ENCODE data around the gene ZNF501.
A peak's percentile ranks its signal among the peaks of the same experiment; 100 is the strongest.

The ZNF501 gene

DNA sequence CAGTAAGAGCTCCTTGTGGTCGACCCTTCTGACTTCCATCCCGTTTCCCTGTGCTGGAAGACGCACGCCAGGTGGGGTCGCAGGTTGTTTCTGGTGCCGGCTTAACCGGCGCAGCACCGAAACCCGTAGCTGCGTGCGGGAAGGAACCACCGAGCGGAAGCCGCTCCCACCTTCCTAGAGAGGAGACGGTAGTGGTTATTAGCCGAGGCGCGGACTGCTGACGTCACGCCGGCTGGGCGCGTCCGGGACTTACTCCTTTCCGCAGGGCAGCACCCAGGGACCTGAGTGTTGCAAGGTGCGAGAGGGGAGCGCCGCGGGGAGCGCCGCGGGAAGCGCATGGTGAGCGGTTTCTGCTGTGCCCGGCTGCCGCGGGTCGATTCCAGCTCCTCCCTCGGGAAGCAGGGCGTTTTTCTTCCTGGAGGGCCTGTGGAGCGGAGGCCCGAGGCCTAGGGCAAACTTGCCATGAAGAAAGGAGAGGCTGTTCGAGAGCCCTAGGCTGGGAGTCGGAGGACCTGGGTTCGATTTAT, at the start of gene ZNF501:
TSS of gene ZNF501 (plus strand) at position 252 of the 527 bp plus-strand sequence. CDS start 4,787 bp downstream, outside the sequence.
- DNase-seq, result peak; percentile 92

DNA sequence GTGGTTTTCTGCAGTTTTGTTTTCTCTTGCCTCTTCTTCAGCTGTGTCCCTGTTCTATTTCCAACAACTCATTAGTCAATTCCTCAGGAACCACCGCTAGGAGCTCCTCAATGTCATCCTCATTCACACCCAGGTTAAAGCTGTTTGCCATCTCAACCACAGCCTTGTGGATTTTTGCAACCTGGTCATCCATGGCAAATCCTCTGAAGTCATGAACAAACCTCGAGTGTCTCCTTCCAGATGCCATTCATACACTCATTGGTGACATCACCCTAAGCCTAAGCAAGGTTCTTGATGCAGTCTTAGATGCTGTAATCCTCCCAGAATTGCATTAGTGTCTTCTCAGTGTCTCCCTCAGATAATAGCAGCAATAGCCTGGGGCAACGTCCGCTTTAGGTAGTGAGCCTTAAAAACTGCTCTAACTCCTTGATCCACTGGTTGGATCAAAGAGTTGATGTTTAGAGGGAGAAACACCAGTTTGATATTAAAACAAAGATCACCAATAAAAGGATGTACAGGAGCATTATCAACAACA, 48.4 kb upstream of the ZNF501 start:
- DNase-seq, result no peak

DNA sequence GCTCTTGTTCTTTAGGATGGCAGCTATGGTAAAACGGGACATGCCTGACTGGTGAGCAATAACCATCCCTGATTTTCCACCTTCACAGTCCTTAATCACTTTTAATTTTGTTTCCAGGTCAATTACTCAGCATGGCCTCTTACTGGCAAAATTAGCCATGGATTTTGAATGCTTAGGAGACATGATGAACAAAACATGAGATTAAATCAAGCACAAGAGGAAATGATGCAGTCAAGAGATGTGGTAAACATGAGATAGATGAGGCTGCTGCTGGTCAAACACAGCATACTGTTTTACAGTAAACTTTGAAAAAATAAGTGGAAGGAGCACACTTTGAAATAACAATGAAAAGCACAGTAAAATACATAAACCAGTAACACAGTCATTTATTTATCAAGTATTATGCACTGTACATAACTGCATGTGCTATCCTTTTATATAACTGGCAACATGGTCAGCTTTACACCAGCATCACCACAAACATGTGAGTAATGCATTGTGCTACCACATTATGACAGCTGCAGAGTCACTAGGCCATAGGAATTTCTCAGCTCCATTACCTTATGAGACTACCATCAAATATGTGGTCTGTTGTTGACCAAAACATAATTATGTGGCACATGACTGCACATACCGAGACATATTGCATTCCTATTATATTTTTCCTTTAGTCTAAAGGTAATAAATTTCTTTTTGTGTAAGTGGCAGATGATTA, 47.1 kb upstream of the ZNF501 start:
- DNase-seq, result peak; percentile 31

DNA sequence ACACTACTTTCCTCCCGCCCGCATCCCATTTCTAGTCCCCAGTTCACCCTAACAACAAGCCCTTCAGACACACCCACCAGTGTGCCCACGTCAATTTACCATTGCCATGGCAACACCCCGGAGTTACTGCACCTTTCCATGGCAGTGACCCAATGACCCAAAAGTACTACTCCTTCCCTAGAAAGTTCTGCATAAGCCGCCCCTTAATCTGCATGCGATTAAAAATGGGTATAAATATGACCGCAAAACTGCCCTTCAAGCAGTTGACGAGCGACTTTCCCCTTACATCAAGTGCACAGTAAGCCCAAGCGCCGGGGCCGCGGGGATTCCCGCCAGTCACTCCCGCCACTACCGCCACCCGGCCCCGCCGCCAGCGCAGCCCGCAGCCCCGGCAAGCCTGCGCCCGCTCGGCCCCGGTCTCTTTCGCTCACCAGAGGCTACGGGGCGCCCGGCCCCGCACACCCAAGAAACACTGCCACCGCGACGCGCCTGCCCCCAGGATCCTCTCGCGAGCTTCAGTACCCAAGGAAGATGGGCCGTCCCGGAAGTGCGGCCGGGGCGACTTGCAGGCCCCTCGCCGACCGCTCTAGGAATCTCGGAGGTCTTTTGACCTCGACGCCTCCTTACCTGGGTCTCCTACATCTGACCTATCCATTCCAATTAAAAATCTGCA, 44.2 kb upstream of the ZNF501 start:
- peak; percentile 81 for DNase-seq

DNA sequence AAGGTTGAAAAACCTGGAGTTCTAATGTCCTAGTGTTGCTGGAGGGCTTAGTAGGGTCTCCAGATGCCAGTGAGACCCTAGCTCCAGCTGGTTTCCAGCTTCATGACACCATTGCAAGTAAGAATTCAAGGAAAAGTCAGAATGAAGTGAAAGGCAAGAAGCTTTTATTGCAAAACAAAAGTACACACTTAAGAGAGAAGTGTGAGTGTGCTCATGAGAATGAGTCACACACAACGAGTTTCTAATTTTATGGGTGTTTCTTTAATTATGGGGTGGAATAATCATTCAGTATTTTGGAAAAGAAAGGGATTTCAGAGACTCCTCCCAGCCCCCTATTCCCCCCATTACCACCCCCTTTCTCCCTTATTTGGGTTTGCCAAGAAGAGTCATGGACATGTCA, 41.5 kb upstream of the ZNF501 start:
- no peak for DNase-seq

GRCh38 chr3:44712455-44713075, 16.9 kb upstream of the ZNF501 start, which contains the start of gene ZNF502:
Gene ZNF502, plus strand, starts transcription at chr3:44712660. Its CDS starts 7,602 bp downstream, at chr3:44720262.
- peak; percentile 88 for DNase-seq

GRCh38 chr3:44721231-44722102, 8.0 kb upstream of the ZNF501 start:
- DNase-seq, result no peak

DNA sequence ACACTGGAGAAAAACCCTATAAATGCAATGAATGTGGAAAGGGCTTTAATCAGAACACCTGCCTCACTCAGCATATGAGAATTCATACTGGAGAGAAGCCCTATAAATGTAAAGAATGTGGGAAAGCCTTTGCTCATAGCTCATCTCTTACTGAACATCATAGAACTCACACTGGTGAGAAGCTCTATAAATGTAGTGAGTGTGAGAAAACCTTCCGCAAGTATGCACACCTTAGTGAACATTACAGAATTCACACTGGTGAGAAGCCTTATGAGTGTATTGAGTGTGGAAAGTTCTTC, 7.4 kb upstream of the ZNF501 start:
- DNase-seq, result no peak

GRCh38 chr3:44734646-44735168, 5.3 kb downstream of the ZNF501 start:
- DNase-seq, result no peak

- DNase-seq, result no peak
These were observed 31.6 kb downstream of the ZNF501 start for GRCh38 chr3:44761101-44761423.

DNA sequence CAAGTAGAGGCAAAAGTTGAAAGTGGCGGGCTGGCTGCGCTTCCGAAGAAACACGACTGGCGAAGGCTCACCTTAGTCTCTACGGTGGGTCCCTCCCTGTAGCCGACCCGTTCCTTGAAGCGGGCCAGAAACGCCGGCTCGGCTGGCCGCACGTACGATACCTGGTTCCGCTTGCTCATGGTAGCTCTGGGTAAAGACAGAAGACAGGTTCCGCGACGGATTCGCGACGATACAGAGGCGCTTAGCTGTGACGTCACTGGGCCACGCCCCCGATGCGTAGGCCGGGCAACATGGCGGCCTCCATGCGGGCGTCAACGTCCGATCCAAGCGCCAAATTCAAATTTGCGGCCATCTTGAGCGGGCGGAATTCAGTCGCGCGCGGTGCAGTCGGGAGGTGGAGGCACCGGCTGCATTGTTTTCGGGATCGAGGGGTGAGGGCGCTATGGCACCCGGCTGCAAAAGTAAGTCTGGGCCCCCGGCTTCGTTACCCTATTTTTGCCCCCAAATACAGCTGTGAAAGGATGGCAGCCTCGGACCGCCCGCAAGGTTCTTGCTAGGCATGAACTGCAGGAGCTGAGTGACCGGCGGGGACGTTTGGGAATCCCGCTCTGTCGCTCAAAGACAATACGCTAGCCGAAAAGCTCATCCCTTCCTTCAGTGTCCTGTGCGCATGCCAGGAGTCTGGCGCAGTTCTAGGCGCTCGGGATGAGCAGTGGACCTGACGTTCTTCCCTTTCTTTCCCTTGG, 32.2 kb downstream of the ZNF501 start, which contains the start of the genes KIAA1143 and KIF15:
TSS of gene KIAA1143 (minus strand) at position 196 of the 746 bp plus-strand sequence. CDS start at position 179, 17 bp downstream.
TSS of gene KIF15 (plus strand) at position 371 of the 746 bp plus-strand sequence. CDS start at position 443, 72 bp downstream.
- DNase-seq, result peak; percentile 96

- DNase-seq, result no peak
These were observed 32.8 kb downstream of the ZNF501 start for GRCh38 chr3:44762170-44762677.

- no peak for DNase-seq
These were observed 33.3 kb downstream of the ZNF501 start for GRCh38 chr3:44762690-44763089.

- no peak for DNase-seq
These were observed 34.8 kb downstream of the ZNF501 start for GRCh38 chr3:44764248-44764647.

GRCh38 chr3:44771424-44772098, 42.1 kb downstream of the ZNF501 start:
- DNase-seq, result no peak

- DNase-seq, result no peak
These were observed 42.6 kb downstream of the ZNF501 start for GRCh38 chr3:44772099-44772442.

DNA sequence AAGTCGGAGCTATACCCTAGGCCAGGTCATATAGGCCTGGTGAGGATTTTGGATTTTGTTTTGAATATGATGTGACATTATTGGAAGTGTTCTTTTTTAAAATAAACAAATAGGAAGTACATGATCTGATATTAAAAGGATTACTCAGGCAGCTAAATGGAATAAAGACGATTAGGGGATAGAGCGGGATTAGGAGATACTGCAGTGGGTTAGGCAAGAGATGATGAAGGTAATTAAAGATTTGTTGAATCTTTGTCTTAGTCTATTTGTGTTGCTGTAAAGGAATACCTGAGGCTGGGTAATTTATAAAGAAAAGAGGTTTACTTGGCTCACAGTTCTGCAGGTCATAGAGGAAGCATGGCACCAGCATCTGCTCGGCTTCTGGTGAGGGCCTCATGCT, 53.5 kb downstream of the ZNF501 start:
- DNase-seq, result no peak
